Stimulated activated naive CD8-positive, alpha-beta T cell treated with anti-CD3 and anti-CD28 coated beads, Interleukin-15, amount 100 ng/mL, for 72 hours (primary cell): ENCODE results near the gene TEX19.
A peak's percentile ranks its signal among the peaks of the same experiment; 100 is the strongest.
"Not testable (repeated sequence)": the region's sequence is repeated elsewhere in the genome, so short reads cannot be mapped to it uniquely, and the experiment has no call there.

Experiments
- ATAC-seq: fragments of 150-1000 bp; cut with Tn5 transposase; 2 replicates; pipeline ENCODE4 v1.10.0; 2021; ENCODE audit warnings: mild to moderate bottlenecking, moderate library complexity
- DNase-seq, 2 donors: peaks; one replicate each; pipeline ENCODE4 v3.0.0; 2021 to 2022
- H3K27ac Mint-ChIP-seq, 2 donors: one replicate each; pipeline ENCODE4 v1.8.0; 2022; ENCODE audit warnings: mild to moderate bottlenecking in 2 of 2, mixed read lengths in 2 of 2, moderate library complexity in 2 of 2
- H3K27me3 Mint-ChIP-seq: one replicate; pipeline ENCODE4 v1.8.0; 2022; ENCODE audit warnings: mixed read lengths
- H3K4me1 Mint-ChIP-seq: one replicate; pipeline ENCODE4 v1.8.0; 2022; ENCODE audit warnings: mild to moderate bottlenecking, mixed read lengths
- H3K4me3 Mint-ChIP-seq, 2 donors: one replicate each; pipeline ENCODE4 v1.8.0; 2022; ENCODE audit warnings: mild to moderate bottlenecking in 2 of 2, mixed read lengths in 2 of 2, moderate library complexity in 1 of 2
- H3K9me3 Mint-ChIP-seq, 2 donors: one replicate each; pipeline ENCODE4 v1.8.0; 2022; ENCODE audit warnings: mixed read lengths in 2 of 2

The TEX19 gene

DNA sequence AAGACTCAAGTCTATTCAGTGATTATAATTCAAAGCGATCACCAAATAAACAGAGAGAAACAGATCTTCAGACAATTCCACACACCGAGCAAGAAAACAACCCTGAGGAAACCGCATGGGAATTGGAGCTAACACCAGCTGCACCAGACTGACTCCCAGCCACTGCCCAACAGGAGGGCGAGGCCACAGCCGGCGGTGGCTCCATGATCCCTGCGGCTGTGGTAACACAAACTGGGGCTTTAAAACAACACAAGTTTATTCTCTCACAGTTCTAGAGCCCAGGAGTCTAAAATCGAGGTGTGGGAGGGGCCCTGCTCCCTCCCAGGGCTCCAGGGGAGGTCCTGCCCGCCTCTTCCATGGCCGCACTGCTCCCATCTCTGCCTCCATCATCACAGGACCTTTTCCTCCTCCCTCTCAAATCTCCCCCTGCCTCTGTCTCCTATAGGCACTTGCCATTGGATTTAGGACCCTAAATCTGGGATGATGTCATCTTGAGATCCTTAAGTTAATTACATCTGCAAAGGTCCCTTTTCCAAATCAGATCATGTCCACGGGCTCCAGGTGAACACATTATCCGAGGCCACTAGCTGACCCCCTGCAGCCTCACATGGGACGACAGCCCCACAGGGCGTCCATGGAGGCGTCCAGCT lies 49.4 kb downstream of the TEX19 start:
- Mint-ChIP-seq H3K4me1 (peaks cover 10% of the 10 kb centered on the region), H3K27ac (no peak overlapping the region), H3K27me3 (no peaks in the 10 kb centered on the region), H3K9me3 (no peaks in the 10 kb centered on the region), H3K4me3 (no peak overlapping the region)
- DNase-seq (no peak), ATAC-seq (no peak)

DNA sequence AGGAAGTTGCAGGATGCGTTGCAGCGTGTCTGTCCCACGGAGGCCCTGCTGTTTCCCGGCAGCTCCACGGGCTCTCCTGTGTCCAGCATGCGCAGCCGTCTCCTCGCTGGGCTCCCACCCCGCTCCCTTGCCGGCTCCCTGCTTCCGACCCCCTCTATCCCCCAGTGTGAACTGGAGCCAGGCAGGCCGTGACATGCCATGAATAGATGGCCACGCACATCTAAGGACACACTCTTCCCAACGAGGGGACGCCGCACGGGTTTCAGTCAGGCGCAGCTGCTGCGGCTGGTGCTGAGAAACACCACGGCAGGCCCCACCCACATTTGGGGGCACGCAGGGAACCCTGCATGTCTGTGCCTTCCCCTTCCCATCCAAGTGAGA lies 49.9 kb downstream of the TEX19 start:
- ATAC-seq (no peak), DNase-seq (no peak)
- Mint-ChIP-seq H3K9me3 (no peaks in the 10 kb centered on the region), H3K4me1 (peaks cover 10% of the 10 kb centered on the region), H3K27ac (no peak overlapping the region), H3K4me3 (peak overlapping the region in 1 of 2 donors; percentile 17), H3K27me3 (no peaks in the 10 kb centered on the region)

DNA sequence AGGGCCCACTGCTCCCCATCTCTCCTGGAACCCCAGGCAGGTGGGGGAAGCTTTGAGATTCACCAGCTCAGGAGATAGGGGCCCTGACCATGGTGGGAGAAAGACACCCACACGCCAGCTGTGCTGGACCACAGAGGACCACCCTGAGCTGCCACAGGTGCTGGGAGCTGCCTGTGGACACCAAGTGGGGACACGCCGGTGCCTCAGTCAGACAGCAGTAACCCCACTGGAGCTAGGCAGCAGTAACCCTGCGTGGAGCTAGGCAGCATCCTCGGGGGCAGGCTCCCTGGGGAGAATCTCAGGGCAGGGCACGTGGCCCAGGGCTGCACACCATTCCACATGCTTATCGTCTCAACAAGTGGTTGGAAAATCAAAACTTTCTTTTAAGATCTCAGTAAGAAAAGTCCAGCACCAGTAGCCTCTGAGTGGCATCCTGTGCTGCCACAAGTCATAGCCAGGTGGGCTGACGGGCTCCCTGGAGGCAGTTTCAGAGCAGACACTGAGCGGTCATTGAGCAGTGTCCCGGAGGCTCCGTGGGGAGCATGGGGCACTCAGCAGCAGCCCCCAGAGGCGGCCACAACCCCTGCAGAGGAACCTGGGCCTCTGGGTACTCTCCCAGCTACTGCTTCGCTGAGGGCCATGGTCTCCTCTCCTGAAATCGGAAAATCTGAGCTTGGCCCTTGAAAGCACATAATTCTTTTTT lies 51.1 kb downstream of the TEX19 start:
- peaks cover 20% of the 10 kb centered on the region for H3K4me1 Mint-ChIP-seq
- no peak for DNase-seq
- H3K27me3 Mint-ChIP-seq = no peaks in the 10 kb centered on the region
- no peak overlapping the region for H3K27ac Mint-ChIP-seq
- ATAC-seq = no peak
- no peaks in the 10 kb centered on the region for H3K9me3 Mint-ChIP-seq
- no peak overlapping the region for H3K4me3 Mint-ChIP-seq

DNA sequence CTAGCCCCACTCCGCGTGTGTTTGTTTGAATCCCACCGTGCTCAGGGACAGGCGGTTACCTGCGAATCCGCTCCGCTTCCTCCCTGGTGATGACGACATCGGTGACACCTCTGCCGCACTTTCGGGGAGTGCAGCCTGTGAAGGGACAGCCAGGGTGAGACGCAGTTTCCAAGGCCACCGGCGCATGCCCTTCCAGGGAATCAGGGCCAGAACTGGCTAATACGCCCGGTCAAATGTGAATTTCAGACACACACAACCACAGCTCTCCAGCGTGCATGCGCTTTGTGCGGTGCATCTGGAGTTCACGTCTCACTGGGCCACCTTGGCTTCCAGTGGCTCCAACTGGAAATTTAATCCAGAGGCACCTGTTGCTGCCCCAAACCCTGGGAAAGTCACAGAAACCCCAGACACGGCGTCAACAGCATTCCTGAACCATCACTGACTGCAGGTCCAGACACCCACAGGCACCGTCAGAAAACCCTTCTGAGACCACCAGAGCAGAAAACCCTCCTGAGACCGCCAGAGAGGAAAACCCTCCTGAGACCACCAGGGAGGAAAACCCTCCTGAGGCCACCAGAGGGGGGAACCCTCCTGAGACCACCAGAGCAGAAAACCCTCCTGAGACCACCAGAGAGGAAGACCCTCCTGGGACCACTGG lies 52.5 kb downstream of the TEX19 start:
- ATAC-seq = no peak
- Mint-ChIP-seq H3K4me1 (peaks cover 27% of the 10 kb centered on the region), H3K27me3 (no peaks in the 10 kb centered on the region), H3K4me3 (no peak overlapping the region), H3K27ac (no peak overlapping the region), H3K9me3 (no peaks in the 10 kb centered on the region)
- DNase-seq = no peak

DNA sequence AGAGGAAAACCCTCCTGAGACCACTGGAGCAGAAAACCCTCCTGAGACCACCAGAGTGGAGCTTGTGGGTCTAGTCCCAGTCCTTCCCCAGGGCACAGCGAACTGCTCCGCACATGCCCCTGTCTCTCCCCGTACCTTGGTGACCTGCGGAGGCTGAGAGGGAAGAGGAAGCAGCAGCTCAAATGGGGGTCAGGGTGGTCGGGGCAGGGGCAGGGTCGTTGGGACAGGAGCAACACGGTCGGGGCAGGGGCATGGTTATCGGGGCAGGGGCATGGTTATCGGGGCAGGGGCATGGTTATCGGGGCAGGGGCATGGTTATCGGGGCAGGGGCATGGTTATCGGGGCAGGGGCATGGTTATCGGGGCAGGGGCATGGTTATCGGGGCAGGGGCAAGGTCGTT lies 53.0 kb downstream of the TEX19 start:
- not testable (repeated sequence) for H3K4me3 Mint-ChIP-seq, H3K27me3 Mint-ChIP-seq, H3K9me3 Mint-ChIP-seq, DNase-seq, ATAC-seq, H3K27ac Mint-ChIP-seq
- peaks cover 26% of the 10 kb centered on the region for H3K4me1 Mint-ChIP-seq

DNA sequence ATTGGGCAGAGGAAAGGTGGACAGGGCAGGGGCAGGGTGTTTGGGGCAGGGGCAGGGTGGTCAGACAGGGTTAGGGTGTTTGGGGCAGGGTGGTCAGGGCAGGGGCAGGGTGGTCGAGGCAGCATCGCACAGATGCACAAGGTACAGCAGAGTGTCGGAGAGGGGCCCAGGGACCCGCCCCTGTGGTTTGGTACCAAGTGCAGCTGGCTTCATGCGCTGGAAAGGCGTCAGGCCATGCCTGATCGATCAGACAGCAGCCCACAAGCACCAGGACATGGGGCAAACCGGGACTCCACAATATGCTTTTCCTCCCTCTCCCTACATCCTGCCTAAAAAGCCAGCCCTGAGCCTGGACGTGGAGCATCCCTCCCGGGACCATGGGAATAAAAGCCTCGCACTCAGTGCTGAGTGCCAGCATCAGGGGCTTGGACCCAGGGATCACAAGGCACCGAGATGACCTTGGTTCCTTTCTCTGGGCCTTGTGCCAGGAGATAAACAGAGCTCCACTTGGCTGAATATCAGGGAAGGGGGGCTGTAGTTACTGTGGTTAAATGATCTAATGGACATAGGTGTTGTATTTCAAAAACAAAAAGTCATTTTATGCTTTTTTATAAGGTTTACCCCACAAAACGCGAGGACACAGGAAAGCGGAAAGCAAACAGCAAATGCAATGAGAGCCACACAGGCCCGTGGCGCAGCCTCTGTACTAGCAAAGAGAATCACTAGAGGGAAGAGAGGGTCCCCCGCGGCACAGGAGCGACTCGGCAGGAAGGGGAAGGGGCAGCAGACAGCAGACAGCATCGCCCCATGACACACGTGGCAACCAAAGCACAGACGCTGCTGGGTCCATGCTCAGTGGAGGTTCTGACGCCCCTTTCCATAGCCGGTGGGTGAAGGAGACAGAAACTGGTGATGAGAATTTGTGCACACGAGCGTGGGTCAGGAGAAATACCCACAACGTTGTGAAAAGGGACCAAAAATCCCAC lies 53.8 kb downstream of the TEX19 start:
- no peak for ATAC-seq
- Mint-ChIP-seq H3K27me3 (no peaks in the 10 kb centered on the region), H3K9me3 (no peaks in the 10 kb centered on the region), H3K4me3 (peak overlapping the region in 1 of 2 donors; percentile 26), H3K27ac (no peak overlapping the region), H3K4me1 (peaks cover 23% of the 10 kb centered on the region)
- DNase-seq = no peak
